ENCODE data around the gene MS4A7. TPM values are rescaled to one million over a fixed set of nuclear protein-coding genes. Genes with fewer than 3 reads are reported as not detected.
A peak's percentile ranks its signal among the peaks of the same experiment; 100 is the strongest.

MS4A7 gene
- total RNA-seq, 4 donors from 2014 or later, result 5.6 to 43.5 (median 26.1) TPM

GRCh38 chr11:60376601-60377000, 1.7 kb upstream of the MS4A7 start:
- Histone ChIP-seq H3K4me1 (no peaks in the 10 kb centered on the region), H3K27me3 (no peaks in the 10 kb centered on the region), H3K9me3 (no peaks in the 10 kb centered on the region), H3K4me3 (no peak overlapping the region), H3K27ac (peak overlapping the region in 1 of 4 donors; percentile 2), H3K36me3 (no peaks in the 10 kb centered on the region)
- 83 to 100% methylated on average over 1 to 3 of the region's 3 CpGs for WGBS, 2 donors (ENCODE audit: low coverage in 1 of 2)
- TF ChIP-seq POLR2AphosphoS5 (IDR thresholded peaks at IDR 0.05) (no peak), EP300 (IDR thresholded peaks at IDR 0.05; ENCODE audit: low read depth) (no peak), CTCF (IDR thresholded peaks at IDR 0.05) (no peak), POLR2A (IDR thresholded peaks at IDR 0.05) (no peak)
- no peak for DNase-seq
- intact Hi-C loops (cut with DNase I; ENCODE audit: low total_unique reads), result no loop called here
- in situ Hi-C loops (cut with MboI; ENCODE audit: low pct_ligation_motif_present in 1 of 4, low pct_unique_long_range_greater_than_20kb in 1 of 4, low sequenced_read_pairs in 3 of 4), result no loop called here

- intact Hi-C loops (cut with DNase I; ENCODE audit: low total_unique reads) (no loop called here), in situ Hi-C loops (cut with MboI; ENCODE audit: low pct_ligation_motif_present in 1 of 4, low pct_unique_long_range_greater_than_20kb in 1 of 4, low sequenced_read_pairs in 3 of 4) (no loop called here)
- Histone ChIP-seq H3K27ac (peak overlapping the region; percentile 2 to 37 (median 26)), H3K36me3 (no peaks in the 10 kb centered on the region), H3K4me3 (no peak overlapping the region), H3K9me3 (no peaks in the 10 kb centered on the region), H3K27me3 (no peaks in the 10 kb centered on the region), H3K4me1 (no peaks in the 10 kb centered on the region)
- TF ChIP-seq POLR2A (IDR thresholded peaks at IDR 0.05), result no peak
- TF ChIP-seq CTCF (IDR thresholded peaks at IDR 0.05), result no peak
- TF ChIP-seq POLR2AphosphoS5 (IDR thresholded peaks at IDR 0.05), result no peak
- no peak for TF ChIP-seq EP300 (IDR thresholded peaks at IDR 0.05; ENCODE audit: low read depth)
- peak; percentile 49 for DNase-seq
- WGBS, 2 donors (ENCODE audit: low coverage in 1 of 2), result 80 to 81% methylated on average over 2 of the region's 2 CpGs
These were observed 763 bp upstream of the MS4A7 start for GRCh38 chr11:60377401-60378136.

GRCh38 chr11:60389279-60389910, 11.1 kb downstream of the MS4A7 start:
- in situ Hi-C loops (cut with MboI; ENCODE audit: low pct_ligation_motif_present in 1 of 4, low pct_unique_long_range_greater_than_20kb in 1 of 4, low sequenced_read_pairs in 3 of 4), result no loop called here
- intact Hi-C loops (cut with DNase I; ENCODE audit: low total_unique reads), result no loop called here

More at GRCh38 chr11:60389279-60389910, 11.1 kb downstream of the MS4A7 start:
- DNase-seq, result no peak
- Histone ChIP-seq H3K36me3 (no peaks in the 10 kb centered on the region), H3K9me3 (no peaks in the 10 kb centered on the region), H3K27ac (peak overlapping the region in 1 of 4 donors; percentile 12), H3K4me3 (no peak overlapping the region), H3K4me1 (no peaks in the 10 kb centered on the region), H3K27me3 (no peaks in the 10 kb centered on the region)
- 33 to 41% methylated on average over 2 to 5 of the region's 5 CpGs for WGBS, 2 donors (ENCODE audit: low coverage in 1 of 2)
- TF ChIP-seq EP300 (IDR thresholded peaks at IDR 0.05; ENCODE audit: low read depth) (no peak), CTCF (IDR thresholded peaks at IDR 0.05) (no peak), POLR2AphosphoS5 (IDR thresholded peaks at IDR 0.05) (no peak), POLR2A (IDR thresholded peaks at IDR 0.05) (no peak)
